ENCODE measurements around the gene MDGA2. TPM values are rescaled to one million over a fixed set of nuclear protein-coding genes. Genes with fewer than 3 reads are reported as not detected.

MDGA2 gene
- total and polyA plus RNA-seq, 9 of the 15 experiments (the other 6 are each of a cell fraction or from before 2014, with no cell fraction given), result 0.01 to 0.18 (median 0.03) TPM; not detected in 5

DNA sequence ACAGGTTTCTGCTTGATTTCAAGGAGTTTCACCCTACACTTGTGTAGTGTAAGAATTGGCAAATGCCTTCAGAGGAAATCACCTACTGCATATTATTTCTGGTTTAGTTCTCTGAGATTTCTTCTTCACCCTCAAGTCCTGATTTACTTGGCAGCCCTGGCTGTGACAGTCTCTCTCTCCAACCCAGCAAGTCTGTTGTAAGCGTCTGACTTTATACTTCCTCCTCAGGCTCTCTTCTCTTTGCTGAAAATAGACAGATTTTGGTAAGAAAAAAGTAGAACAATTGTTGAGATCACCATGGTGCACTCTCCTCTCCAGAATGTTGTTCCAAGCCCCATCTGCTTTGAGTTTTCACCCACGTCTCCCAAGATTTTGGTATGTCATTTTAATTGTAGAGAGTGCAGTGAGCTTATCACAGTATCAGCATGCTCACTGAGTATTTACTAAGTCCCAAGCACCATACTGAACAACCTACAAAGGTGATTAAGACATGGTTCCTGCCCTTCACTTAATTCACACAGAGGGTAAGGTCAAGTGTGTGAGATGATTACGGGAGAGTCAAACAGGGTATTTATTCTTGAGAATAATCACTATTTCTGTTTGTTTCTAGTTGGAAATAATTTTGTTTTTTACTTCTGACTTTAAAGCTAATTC is 148.7 kb downstream of the MDGA2 start:
- Histone ChIP-seq H3K9me1 (ENCODE audit: control insufficient read depth, insufficient read depth, low read length) (no peaks in the 10 kb centered on the region), H3K9me3 (replicated peaks; ENCODE audit: control insufficient read depth, insufficient read depth, low read depth, low read length) (no peaks in the 10 kb centered on the region), H3K4me2 (ENCODE audit: insufficient read depth, low read length) (no peak overlapping the region), H2AFZ (ENCODE audit: low read depth, low read length) (no peak overlapping the region), H3K79me2 (ENCODE audit: control insufficient read depth, insufficient read depth, low read length) (no peaks in the 10 kb centered on the region), H3K36me3 (ENCODE audit: control insufficient read depth, insufficient read depth, low read length) (no peaks in the 10 kb centered on the region), H3K9ac (ENCODE audit: insufficient read depth in 1 of 2, low read depth in 2 of 2, low read length in 2 of 2) (no peak overlapping the region), H3K4me1 (replicated peaks in 1 of 2; ENCODE audit: control insufficient read depth in 2 of 2, insufficient read depth in 2 of 2, low read length in 2 of 2) (no peaks in the 10 kb centered on the region), H3K27ac (ENCODE audit: extremely low read depth, low read depth, low read length) (no peak overlapping the region), H3K27me3 (ENCODE audit: control insufficient read depth in 2 of 2, insufficient read depth in 2 of 2, low read length in 2 of 2) (no peaks in the 10 kb centered on the region), H4K20me1 (replicated peaks; ENCODE audit: control insufficient read depth, insufficient read depth, low read length) (no peaks in the 10 kb centered on the region), H3K4me3 (no peak overlapping the region)
- ChIA-PET POLR2A (no interaction called here), CTCF (ENCODE audit: low intra/inter-chr PET ratio) (no interaction called here)
- DNase-seq (ENCODE audit: extremely low read depth in 1 of 4, low spot score in 3 of 4), result no peak
- no TSS peak for BruUV-seq (replicated peaks)
- intact Hi-C loops (cut with micrococcal nuclease) (no loop called here), in situ Hi-C loops (cut with MboI) (no loop called here)
- 0% methylated on average over 2 of the region's 3 CpGs for WGBS (ENCODE audit: insufficient coverage, low coverage, missing lambda C conversion rate)
- FAIRE-seq, result no peak
- ATAC-seq, result no peak
- TF ChIP-seq ZNF584 (CRISPR knock-in tag; IDR thresholded peaks at IDR 0.05; ENCODE audit: low read depth), result no peak
- TF ChIP-seq ERF (CRISPR knock-in tag; IDR thresholded peaks at IDR 0.05), result no peak
- no peak for TF ChIP-seq SMARCA4 (IDR thresholded peaks at IDR 0.05)
- TF ChIP-seq ADNP (tag; IDR thresholded peaks at IDR 0.05), result no peak
- TF ChIP-seq PHB2 (IDR thresholded peaks at IDR 0.05; ENCODE audit: low read depth), result no peak
- TF ChIP-seq, protein P1, sequence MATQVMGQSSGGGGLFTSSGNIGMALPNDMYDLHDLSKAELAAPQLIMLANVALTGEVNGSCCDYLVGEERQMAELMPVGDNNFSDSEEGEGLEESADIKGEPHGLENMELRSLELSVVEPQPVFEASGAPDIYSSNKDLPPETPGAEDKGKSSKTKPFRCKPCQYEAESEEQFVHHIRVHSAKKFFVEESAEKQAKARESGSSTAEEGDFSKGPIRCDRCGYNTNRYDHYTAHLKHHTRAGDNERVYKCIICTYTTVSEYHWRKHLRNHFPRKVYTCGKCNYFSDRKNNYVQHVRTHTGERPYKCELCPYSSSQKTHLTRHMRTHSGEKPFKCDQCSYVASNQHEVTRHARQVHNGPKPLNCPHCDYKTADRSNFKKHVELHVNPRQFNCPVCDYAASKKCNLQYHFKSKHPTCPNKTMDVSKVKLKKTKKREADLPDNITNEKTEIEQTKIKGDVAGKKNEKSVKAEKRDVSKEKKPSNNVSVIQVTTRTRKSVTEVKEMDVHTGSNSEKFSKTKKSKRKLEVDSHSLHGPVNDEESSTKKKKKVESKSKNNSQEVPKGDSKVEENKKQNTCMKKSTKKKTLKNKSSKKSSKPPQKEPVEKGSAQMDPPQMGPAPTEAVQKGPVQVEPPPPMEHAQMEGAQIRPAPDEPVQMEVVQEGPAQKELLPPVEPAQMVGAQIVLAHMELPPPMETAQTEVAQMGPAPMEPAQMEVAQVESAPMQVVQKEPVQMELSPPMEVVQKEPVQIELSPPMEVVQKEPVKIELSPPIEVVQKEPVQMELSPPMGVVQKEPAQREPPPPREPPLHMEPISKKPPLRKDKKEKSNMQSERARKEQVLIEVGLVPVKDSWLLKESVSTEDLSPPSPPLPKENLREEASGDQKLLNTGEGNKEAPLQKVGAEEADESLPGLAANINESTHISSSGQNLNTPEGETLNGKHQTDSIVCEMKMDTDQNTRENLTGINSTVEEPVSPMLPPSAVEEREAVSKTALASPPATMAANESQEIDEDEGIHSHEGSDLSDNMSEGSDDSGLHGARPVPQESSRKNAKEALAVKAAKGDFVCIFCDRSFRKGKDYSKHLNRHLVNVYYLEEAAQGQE (IDR thresholded peaks at IDR 0.05; ENCODE audit: borderline replicate concordance), result no peak
- TF ChIP-seq, protein P1 (CRISPR knock-in tag; IDR thresholded peaks at IDR 0.05; ENCODE audit: low read depth), result no peak
- TF ChIP-seq NCOA2 (IDR thresholded peaks at IDR 0.05; ENCODE audit: partially characterized antibody in 2 of 2), result no peak
- TF ChIP-seq, protein P2, sequence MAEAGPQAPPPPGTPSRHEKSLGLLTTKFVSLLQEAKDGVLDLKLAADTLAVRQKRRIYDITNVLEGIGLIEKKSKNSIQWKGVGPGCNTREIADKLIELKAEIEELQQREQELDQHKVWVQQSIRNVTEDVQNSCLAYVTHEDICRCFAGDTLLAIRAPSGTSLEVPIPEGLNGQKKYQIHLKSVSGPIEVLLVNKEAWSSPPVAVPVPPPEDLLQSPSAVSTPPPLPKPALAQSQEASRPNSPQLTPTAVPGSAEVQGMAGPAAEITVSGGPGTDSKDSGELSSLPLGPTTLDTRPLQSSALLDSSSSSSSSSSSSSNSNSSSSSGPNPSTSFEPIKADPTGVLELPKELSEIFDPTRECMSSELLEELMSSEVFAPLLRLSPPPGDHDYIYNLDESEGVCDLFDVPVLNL (CRISPR knock-in tag; IDR thresholded peaks at IDR 0.05; ENCODE audit: low read depth), result no peak
- TF ChIP-seq ZNF184 (CRISPR knock-in tag; IDR thresholded peaks at IDR 0.05), result no peak
- no peak for TF ChIP-seq NELFE (IDR thresholded peaks at IDR 0.05; ENCODE audit: insufficient read depth, insufficient read length)
- TF ChIP-seq, protein P3, sequence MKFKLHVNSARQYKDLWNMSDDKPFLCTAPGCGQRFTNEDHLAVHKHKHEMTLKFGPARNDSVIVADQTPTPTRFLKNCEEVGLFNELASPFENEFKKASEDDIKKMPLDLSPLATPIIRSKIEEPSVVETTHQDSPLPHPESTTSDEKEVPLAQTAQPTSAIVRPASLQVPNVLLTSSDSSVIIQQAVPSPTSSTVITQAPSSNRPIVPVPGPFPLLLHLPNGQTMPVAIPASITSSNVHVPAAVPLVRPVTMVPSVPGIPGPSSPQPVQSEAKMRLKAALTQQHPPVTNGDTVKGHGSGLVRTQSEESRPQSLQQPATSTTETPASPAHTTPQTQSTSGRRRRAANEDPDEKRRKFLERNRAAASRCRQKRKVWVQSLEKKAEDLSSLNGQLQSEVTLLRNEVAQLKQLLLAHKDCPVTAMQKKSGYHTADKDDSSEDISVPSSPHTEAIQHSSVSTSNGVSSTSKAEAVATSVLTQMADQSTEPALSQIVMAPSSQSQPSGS (CRISPR knock-in tag; IDR thresholded peaks at IDR 0.05), result no peak
- no peak for TF ChIP-seq ZNF224 (CRISPR knock-in tag; IDR thresholded peaks at IDR 0.05)

All from K562 (cell line).